NCI-H1694 (cell line): ENCODE measurements around the gene PF4V1.

Experiments used
- DNase-seq: peaks from one replicate; lab custom pipeline; 2025; lab: John Stamatoyannopoulos, UW

Gene PF4V1

GRCh38 chr4:73847526-73848182 is 5.4 kb upstream of the PF4V1 start:
- DNase-seq = no peak

GRCh38 chr4:73848183-73848777 is 4.8 kb upstream of the PF4V1 start:
- no peak for DNase-seq

- DNase-seq = no peak
Observed at GRCh38 chr4:73850261-73850970, 2.7 kb upstream of the PF4V1 start.

- DNase-seq = no peak
Observed at GRCh38 chr4:73851293-73851692, 1.8 kb upstream of the PF4V1 start.

- no peak for DNase-seq
Observed at GRCh38 chr4:73852771-73853170, 325 bp upstream of the PF4V1 start.

- no peak for DNase-seq
Observed at GRCh38 chr4:73853718-73854473, 800 bp downstream of the PF4V1 start.

GRCh38 chr4:73855406-73855805 is 2.3 kb downstream of the PF4V1 start:
- DNase-seq = no peak

- DNase-seq = no peak
Observed at GRCh38 chr4:73856518-73856917, 3.4 kb downstream of the PF4V1 start.

GRCh38 chr4:73859614-73860088 is 6.6 kb downstream of the PF4V1 start:
- DNase-seq = no peak

GRCh38 chr4:73860181-73860580 is 7.1 kb downstream of the PF4V1 start:
- no peak for DNase-seq

- no peak for DNase-seq
Observed at GRCh38 chr4:73860917-73861316, 7.8 kb downstream of the PF4V1 start.

GRCh38 chr4:73862322-73862721 is 9.2 kb downstream of the PF4V1 start:
- no peak for DNase-seq

GRCh38 chr4:73864365-73864764 is 11.3 kb downstream of the PF4V1 start:
- DNase-seq = no peak

GRCh38 chr4:73864961-73865360 is 11.9 kb downstream of the PF4V1 start:
- no peak for DNase-seq

GRCh38 chr4:73865431-73866096 is 12.5 kb downstream of the PF4V1 start:
- DNase-seq = no peak

GRCh38 chr4:73866246-73866645 is 13.2 kb downstream of the PF4V1 start:
- DNase-seq = no peak

GRCh38 chr4:73867783-73868182 is 14.7 kb downstream of the PF4V1 start:
- DNase-seq = no peak

- DNase-seq = no peak
Observed at GRCh38 chr4:73868206-73869129, 15.4 kb downstream of the PF4V1 start.

- no peak for DNase-seq
Observed at GRCh38 chr4:73869130-73870055, 16.3 kb downstream of the PF4V1 start, which contains the start of gene CXCL1. Gene CXCL1 (plus strand): TSS chr4:73869393. CDS start chr4:73869471, 78 bp downstream.

GRCh38 chr4:73870260-73870659 is 17.2 kb downstream of the PF4V1 start:
- no peak for DNase-seq
